AG20443 (cell line): ENCODE data around the gene MRPL42.
A peak's percentile ranks its signal among the peaks of the same experiment; 100 is the strongest.
"Not testable (repeated sequence)": the region's sequence is repeated elsewhere in the genome, so short reads cannot be mapped to it uniquely, and the experiment has no call there.

ENCODE experiments used
- DNase-seq: peaks from one replicate; pipeline ENCODE4 v3.0.0; 2012; ENCODE audit warnings: low spot score, mixed read lengths

Gene MRPL42

DNA sequence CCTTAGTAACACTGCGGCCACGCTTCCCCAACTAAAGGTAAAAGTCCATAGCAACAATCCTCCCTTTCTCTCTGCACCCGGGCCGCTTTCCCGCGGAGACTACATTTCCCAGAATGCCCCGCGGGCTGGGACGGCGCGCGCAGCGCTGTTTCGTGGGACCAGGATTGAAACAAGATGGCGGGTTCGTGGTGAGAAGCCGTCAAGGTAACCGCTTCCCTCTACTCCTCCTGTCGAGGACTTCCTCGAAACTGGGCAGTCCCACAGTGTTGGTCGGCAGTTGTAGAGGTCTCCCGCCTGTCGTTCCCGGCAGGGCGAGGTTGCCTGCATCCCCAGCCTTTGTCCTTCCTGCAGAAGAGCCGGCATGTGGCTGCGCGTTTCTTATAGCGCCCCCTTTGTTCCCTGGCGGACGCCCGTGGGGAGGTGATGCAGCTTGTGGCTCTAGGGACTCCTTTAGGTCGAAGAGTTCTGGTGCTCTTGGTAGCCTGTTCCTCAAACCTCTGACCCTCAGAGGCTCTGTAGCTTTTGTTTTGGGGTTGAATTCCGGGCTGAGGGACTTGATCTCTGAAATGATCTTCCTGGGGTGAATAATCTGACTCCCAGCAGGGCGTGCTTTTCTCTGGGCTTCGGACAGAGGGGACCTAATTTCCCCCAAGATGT is at the start of gene MRPL42:
Gene MRPL42, plus strand, starts transcription at position 164 of the 657 bp plus-strand sequence. CDS start 1,772 bp downstream, outside the sequence.
- peak; percentile 93 for DNase-seq

DNA sequence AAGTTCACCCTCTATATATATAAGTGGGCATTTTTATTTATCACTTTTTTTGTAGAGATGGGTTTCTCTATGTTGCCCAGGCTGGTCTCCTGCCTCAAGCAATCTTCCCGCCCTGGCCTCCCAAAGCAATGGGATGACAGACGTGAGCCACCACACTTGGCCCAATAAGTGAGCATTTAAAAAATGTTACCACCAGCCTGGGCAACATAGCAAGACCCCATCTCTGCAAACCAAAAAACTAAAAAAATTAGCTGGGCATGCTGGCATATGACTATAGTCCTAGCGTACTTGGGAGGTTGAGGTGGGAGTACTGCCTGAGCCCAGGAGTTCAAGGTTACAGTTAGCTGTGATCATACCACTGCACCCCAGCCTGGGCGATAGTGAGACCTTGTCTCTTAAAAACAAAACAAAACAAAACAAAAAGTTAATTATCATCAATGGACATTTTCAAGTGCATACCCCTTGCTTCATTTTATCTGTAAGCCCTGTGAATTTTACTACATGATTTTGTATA is 49.3 kb upstream of the MRPL42 start:
- no peak for DNase-seq

DNA sequence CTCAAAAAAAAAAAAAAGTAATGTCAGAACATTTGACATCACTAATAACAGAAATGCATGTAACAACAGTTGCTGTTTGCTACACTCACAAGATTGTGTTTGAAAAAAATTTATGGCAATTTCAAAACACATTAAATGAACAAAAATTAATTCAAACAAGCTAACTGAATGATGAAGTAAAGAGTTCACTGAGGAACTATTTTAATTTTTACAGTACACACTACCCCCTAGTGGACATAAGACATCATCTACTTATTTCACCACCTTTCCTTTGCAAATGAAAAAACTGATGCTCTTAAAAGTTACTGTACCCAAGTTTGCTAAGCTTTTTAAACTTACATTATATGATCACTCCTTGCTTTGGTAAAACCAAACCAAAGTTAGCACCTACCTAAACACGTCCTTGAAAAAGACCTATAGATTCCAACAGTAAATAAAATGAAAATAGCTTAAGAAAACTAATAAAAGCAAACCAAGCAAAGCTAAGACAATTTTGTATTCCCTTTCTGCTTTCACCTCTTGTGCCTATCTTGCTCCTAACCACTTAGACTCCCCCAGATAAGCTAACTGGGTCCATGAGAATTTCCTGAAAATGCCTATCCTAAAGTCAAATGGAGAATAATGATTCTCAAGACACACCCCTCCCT is 47.8 kb upstream of the MRPL42 start:
- DNase-seq: peak; percentile 44

DNA sequence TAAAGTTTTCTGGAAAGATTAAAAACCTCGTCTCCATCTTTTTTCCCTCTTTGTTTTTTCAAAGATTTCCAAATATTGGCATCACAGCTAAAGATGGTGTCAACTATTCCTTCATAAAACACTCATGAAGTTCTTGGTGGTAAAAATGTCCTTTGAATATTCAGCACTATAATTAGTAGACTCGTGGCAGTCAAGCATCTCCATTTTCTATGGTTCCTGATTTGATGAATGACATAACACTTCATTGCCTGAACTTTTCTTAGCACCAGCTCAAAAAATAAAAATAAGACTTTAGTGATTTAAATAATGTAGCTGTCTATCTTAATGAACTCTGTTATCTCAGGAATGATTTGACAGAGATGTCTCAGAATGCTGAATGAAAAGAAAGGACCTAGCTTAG is 45.3 kb upstream of the MRPL42 start:
- no peak for DNase-seq

DNA sequence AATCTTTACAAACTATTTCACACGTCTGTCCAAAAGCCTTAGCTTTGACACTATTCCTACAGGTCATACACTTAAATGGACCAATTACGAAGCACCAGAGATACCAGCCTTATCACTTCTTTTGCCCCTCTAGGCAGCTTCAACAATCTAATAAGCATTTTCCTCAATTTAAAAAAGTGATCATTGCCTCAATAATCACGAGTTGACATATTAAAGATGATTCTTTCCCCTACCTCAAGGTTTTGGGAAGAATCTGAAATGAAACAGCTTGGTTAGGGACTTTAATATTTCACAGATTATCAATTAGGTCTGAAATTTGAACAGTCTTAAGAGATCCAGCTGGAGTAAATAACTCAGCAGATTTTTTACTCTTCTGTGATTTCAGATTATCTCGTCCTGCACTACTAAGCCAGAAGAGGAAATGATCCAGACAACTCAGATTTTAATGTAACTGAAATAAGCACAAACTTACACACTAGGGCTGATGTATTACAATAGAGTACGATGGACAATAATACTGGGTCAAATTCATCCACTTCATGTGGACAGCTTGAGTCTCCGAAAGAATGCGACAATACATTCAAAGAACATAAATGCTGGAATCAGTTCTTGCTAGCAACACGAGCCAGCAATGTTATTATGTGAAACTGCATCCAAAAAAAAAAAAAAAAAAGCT is 41.4 kb upstream of the MRPL42 start:
- no peak for DNase-seq

DNA sequence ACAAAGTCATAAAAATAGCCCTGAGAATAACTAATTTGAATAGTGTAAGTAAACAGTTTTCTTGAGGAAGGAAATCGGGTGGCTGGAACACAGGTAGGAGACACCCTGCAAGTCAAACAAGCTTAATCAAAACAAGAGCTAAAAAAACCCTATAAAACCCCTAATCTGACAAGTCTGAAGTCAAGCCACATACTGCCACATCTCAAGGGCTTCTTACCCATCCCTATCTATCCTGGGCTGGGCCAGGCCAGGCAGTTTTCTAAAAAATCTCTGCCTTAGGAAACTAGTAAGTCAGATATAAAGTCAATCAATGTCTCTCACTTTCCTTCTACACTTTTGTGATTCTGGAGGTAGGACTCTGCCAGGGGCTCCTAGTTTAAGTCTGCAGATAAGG is 40.9 kb upstream of the MRPL42 start:
- DNase-seq: no peak

DNA sequence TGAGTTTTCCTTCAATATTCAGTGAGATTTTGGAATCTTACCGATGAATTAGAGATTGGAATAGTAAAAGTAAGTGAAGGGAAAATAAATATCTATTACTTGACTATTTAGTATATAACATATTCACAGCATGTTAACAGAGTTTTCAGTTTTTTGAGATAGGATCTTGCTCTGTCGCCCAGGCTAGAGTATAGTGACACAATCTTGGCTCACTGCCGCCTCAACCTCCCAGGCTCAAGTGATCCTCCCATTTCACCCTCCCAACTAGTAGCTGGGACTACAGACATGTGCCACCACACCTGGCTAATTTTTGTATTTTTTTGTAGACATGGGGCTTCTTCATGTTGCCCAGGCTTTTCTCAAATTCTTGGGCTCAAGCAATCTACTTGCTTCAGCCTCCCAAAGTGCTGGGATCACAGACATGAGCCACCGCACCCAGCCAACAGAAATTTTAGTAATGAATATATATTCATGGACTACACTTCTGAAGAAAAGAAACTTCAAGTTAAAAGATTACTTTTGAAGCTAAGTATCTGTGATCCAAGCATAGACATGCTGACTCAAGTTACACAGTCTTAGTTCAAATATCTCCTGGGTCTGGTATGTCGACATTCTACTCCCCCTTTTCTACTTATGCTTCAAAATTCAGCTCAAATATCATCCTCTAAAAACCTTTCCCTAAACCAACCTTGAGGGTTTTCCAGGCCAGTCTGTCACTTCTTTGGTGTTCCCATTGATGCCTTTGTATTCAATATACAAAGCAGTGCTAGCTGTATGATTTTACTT is 39.3 kb upstream of the MRPL42 start:
- DNase-seq: peak; percentile 42

DNA sequence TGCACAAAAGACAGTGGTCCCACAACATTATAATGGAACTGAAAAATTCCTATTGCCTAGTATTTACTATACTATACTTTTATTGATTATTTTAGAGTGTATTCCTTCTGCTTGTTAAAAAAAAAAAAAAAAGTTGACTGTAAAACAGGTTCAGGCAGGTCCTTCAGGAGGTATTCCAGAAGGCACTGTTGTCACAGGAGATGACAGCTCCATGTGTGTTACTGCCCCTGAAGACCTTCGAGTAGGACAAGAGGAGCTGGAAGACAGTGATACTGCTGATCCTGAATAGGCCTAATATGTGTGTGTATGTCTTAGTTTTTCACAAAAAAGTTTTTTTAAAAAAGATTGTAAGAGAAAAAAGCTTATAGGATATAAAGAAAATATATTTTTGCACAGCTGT is 37.9 kb upstream of the MRPL42 start:
- no peak for DNase-seq

DNA sequence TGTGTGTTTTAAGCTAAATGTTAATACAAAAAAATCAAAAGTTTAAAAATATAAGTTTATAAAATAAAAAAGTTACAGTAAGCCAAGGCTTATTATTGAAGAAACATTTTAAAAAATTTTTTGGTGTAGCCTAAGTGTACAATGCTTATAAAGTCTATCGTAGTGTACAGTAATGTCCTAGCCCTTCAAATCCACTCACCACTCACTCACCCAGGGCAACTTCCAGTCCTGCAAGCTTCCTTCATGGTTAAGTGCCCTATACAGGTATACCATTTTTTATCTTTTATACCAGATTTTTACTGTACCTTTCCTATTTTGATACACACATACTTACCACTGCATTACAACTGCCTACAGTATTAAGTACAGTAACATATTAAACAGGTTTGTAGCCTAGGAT is 37.5 kb upstream of the MRPL42 start:
- no peak for DNase-seq

DNA sequence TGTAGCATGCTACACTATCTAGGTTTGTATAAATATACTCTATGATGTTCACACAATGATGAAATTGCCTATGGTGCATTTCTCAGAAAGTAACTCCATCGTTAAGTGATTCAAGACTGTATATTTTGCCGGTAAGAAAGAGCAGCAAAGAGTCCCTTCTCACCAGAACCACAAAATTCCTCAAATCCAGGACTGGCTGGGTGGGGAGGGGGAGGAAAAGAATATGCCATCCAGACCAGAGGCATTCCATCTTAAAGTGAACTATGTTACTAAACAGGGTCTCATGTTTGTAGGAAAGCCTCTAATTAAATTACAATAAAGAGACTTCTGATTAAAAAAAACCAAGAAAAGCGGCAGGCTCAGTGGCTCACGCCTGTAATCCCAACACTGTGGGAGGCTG is 37.0 kb upstream of the MRPL42 start:
- DNase-seq: no peak

DNA sequence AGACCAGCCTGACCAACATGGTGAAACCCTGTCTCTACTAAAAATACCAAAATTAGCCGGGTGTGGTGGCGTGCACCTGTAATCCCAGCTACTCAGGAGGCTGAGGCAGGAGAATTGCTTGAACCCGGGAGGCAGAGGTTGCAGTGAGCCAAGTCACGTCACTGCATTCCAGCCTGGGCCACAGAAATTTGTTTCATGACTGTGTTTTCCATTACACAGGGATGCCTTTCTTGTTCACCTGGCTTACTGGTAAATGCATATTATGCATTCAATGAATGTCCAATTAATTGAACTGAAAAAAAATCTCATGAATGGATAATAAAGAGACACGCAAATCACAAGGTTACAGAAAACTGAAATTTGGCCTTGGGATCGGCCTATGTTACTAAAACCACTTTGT is 35.3 kb upstream of the MRPL42 start:
- not testable (repeated sequence) for DNase-seq

DNA sequence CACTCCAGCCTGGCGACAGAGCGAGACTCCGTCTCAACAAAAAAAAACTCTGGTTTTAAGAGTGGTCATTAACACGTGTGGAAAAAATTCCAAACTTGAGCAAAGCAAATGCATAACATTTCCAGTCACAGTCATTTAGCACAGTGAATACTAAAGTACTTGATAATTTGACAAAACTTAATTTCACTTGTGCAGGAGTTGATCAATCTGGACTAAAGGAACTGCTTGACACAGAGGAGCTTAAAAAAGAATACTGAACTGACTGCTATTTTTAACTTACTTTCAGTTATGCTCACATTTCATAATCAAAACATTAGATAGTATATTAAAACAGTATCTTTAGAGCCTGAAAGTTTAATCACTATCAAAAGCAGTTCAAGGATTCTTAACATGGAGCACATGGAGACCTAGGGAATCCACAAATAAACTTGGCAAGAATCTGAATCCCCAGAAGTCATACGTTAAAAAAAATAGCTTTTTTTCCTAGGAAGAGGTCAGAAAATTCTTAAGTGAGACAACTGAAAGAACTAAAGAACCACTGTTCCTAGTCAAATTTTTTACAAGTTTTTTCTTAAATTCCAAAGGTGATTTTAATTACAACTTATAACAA is 33.0 kb upstream of the MRPL42 start:
- DNase-seq: no peak

DNA sequence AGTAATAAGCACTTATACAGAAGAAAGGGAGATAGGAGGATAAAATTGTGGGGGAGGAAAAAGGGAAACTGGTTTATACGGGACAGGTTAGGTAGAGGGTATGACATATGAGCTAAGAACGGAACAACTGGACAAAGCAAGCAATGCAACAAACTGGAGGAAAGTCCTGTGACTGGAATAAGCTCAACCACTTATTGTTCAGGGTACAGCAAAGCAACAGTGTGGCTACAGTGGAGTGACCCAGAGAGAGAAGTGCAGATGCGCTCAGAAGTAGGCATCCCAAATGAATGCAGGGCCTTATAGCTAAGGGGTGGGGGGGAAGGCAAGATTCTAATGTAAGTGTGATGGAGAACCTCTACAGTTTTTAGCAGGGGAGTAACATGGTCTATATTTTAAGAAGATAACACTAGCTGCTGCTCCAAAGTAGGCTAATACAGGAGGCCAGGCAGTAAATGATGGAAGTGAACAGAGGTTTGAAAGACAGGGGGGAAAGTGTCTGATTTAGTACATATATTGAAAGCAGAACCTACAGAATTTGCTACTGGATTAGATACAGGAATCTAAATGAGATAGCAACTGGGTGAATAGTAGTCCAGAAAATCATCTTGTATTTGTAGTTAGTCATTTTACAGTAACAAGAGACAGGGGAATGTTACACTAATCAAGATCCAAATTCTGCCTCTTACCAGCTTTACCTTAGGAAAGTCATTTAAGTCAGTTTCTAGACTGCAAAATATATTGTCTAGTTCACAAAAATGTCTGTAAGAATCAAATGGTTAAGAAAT is 28.9 kb upstream of the MRPL42 start:
- no peak for DNase-seq

DNA sequence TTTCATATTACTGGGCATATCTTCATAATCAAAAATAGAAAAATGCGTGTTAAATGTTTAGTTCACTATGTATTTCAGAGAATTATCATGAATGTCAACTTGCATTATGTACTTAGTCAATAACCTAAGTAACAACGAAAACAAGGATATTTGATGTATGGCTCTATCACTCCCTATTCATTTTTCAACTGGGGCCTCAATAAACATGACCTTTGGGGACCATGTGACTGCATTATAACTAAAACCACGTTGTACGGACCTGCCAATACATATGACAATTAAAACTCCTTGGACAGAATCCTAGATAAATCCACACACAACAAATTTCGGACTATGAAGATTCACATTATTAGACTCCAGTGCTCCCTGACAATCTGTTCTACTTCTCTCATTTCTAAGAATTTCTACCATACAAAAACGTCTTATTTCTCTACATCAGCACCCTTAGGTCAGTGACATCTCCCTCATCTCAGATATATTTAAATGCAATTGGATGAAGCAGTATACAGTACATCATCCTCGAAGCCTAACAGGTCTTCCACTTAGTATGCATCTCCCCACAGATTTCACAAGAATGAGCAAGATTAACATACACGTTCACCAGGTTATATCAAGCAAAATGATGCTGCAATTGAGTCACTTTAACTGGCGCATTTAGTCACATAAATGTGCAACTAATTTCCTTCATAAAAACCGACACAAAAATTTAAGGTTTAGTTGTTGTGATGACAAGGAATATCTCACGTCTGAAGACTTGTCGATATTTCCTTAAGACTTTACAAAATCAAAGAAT is 27.1 kb upstream of the MRPL42 start:
- DNase-seq: no peak

DNA sequence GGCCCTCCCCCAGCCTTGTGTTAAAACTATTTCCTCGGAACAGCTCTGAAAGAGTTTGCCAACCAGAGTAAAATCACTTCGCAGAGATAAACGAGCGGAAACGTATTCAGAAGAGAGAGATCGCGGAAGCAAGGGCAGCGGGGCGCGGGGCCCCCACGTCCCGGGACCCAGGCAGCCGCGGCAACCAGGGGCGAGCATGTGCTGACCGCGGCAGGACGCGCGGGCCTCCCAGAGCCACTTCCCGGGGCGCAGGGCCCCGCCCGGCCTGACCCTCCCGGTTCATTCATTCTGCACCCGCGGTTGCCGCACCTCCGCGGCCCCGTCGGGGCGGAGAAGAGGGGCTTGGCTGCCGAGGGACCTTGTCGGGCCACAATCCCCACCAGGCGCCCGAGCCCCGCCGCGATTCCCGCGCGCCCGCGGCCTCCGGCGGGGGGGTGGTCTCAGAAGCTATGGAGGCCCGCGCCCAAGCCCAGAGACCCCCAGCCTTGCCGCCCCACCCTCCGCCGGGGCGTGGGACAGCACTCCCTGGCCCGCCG is 26.2 kb upstream of the MRPL42 start:
- peak; percentile 70 for DNase-seq

DNA sequence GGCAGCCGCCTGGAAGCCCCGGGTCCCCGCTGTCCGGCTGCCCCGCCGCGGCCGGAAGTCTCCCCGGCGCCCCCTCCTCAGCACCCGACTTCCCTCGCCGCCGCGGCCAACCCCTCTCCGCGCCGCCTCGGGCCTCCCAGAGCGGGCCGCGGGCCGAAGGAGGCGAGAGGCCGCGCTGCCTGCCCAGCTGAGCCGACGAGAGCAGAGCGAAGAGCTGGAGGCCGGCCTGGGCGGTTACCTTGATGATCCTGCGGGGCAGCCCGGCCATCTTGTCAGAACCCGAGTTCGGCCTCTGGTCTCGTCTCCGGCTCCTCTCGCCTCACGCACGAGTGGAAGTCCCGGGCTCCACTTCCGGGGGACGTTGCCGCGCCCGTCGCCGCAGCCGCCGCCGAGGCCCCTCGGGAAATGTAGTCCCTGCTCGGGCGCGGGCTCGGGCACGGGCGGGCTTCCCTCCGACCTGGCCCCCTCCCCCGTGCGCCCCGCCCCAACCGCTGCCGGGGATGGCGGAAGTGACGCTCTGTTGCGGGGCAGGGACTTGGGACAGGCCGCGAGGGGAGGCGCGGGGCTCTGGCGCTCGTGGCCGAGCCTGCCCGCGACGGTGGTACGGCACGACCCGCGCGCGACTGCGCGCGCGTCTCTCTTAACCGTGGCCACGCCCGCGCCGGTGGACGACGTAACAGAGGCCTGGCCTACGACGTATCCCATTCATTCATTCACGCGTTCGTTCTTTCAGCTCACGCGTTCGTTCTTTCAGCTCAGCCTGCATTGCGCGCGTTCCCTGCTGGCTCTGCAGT is 25.5 kb upstream of the MRPL42 start, which contains the start of gene UBE2N:
Gene UBE2N, minus strand, starts transcription at position 331 of the 794 bp plus-strand sequence. Its CDS starts 63 bp downstream, at position 268.
- peak; percentile 96 for DNase-seq

DNA sequence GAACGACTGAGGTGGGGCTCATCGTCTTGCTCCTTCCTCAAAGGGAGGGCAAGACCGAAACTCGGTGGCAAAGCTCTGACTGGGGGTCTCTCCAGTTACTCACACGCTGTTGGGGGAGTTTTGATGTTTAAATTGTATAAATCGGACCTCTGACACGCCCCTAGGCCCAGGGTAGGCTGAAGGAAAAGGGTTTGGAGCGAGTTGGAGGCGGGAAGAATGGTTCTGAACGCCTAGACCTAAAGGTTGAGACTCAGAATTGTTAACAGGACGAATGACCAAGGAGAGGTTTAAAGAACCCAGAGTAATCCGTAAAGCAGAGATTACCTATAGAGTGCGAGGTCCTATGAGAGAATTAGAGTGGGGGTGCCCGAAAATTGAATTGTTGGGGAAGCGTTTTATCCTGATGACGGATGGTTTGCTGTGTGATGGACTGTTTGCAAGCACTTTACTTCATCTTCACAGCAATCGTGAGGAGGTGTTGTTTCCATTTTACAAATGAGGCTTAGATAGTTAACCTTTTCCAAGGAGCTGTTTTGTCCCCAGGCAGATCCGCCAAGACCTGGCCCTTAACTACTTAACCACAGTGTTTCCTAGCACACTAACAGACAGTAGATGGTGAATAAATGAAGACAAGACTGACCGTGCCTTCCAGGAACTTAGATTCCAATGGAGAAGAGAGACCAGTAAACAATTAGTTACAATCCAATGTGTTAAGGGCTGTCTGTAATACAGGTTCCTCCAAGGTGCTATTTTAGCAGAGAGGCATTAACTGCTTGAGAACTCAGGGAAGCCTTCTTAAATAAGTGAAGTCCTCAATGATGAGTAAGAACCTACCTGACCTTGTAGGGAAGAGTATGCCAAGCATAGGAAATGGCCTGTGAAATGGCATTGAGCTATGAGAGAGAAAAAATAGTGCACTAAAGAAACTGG is 24.6 kb upstream of the MRPL42 start:
- DNase-seq: no peak

DNA sequence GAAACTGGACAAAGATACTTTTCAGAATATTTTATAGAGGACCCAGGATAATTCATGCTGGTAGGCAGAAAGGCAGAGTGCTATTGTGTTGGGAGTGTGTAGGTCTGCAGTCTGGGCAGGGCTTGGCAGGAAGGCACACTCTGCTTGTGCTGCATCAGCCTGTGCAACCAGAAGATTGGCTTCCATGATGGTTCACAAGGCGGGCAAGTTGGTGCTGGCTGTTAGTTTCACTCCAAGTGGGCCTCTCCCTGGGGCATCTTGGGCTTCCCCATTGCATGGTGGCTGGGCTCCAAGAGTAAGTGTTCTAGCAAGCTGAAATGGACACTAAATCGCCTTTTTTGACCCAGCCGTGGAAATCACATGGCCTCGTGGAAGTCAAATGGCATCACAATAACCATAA is 23.7 kb upstream of the MRPL42 start:
- DNase-seq: no peak
